Midbrain (tissue), 1 donor: ENCODE results near the gene CXXC5.
"Not testable (repeated sequence)": the region's sequence is repeated elsewhere in the genome, so short reads cannot be mapped to it uniquely, and the experiment has no call there.

Source experiments
- DNase-seq: peaks from one replicate; lab custom pipeline; 2025; lab: John Stamatoyannopoulos, UW

CXXC5 gene

GRCh38 chr5:139648205-139649081 lies at the start of gene CXXC5:
Gene CXXC5, plus strand, starts transcription at chr5:139648349. Its CDS starts 32,175 bp downstream, at chr5:139680524.
- peak; percentile 91 for DNase-seq

GRCh38 chr5:139598601-139598965 lies 49.6 kb upstream of the CXXC5 start:
- not testable (repeated sequence) for DNase-seq

GRCh38 chr5:139600336-139600949 lies 47.7 kb upstream of the CXXC5 start:
- DNase-seq: no peak

- no peak for DNase-seq
Observed at GRCh38 chr5:139601429-139601828, 46.7 kb upstream of the CXXC5 start.

- DNase-seq: not testable (repeated sequence)
Observed at GRCh38 chr5:139601948-139602347, 46.2 kb upstream of the CXXC5 start.

GRCh38 chr5:139605887-139606286 lies 42.3 kb upstream of the CXXC5 start:
- no peak for DNase-seq

- DNase-seq: no peak
Observed at GRCh38 chr5:139611703-139612584, 36.2 kb upstream of the CXXC5 start.

GRCh38 chr5:139619861-139620260 lies 28.3 kb upstream of the CXXC5 start:
- no peak for DNase-seq

GRCh38 chr5:139625398-139625797 lies 22.8 kb upstream of the CXXC5 start:
- DNase-seq: not testable (repeated sequence)

GRCh38 chr5:139630855-139631254 lies 17.3 kb upstream of the CXXC5 start:
- no peak for DNase-seq

GRCh38 chr5:139631520-139632165 lies 16.5 kb upstream of the CXXC5 start:
- no peak for DNase-seq

GRCh38 chr5:139633295-139634027 lies 14.7 kb upstream of the CXXC5 start:
- DNase-seq: peak; percentile 81

- DNase-seq: no peak
Observed at GRCh38 chr5:139634028-139634325, 14.2 kb upstream of the CXXC5 start.

- DNase-seq: no peak
Observed at GRCh38 chr5:139634541-139634940, 13.6 kb upstream of the CXXC5 start.

GRCh38 chr5:139635191-139635590 lies 13.0 kb upstream of the CXXC5 start:
- no peak for DNase-seq

GRCh38 chr5:139635606-139636206 lies 12.4 kb upstream of the CXXC5 start:
- peak; percentile 55 for DNase-seq

- DNase-seq: no peak
Observed at GRCh38 chr5:139636207-139636792, 11.8 kb upstream of the CXXC5 start.

GRCh38 chr5:139636975-139637408 lies 11.2 kb upstream of the CXXC5 start:
- DNase-seq: no peak

- DNase-seq: peak; percentile 86
Observed at GRCh38 chr5:139637438-139638089, 10.6 kb upstream of the CXXC5 start.
